22Rv1 (cell line): Measurements from ENCODE around the gene MFSD6L.

Source experiments
- H3K27ac ChIP-seq: fragments of 450-650 bp; 2 replicates; pipeline ENCODE4 v1.5.1; 2017
- ZFX ChIP-seq: fragments of 450-650 bp; IDR thresholded peaks from 2 replicates; pipeline ENCODE4 v1.6.1; 2017; ENCODE audit warnings: antibody characterized with exemption, borderline replicate concordance
- TF ChIP-seq, protein P1 (sequence below): fragments of 450-650 bp; IDR thresholded peaks from 2 replicates; pipeline ENCODE4 v1.5.1; 2017; ENCODE audit warnings: mild to moderate bottlenecking

The MFSD6L gene

GRCh38 chr17:8823279-8823678 is 24.1 kb upstream of the MFSD6L start:
- TF ChIP-seq ZFX, result no peak
- TF ChIP-seq, protein P1, sequence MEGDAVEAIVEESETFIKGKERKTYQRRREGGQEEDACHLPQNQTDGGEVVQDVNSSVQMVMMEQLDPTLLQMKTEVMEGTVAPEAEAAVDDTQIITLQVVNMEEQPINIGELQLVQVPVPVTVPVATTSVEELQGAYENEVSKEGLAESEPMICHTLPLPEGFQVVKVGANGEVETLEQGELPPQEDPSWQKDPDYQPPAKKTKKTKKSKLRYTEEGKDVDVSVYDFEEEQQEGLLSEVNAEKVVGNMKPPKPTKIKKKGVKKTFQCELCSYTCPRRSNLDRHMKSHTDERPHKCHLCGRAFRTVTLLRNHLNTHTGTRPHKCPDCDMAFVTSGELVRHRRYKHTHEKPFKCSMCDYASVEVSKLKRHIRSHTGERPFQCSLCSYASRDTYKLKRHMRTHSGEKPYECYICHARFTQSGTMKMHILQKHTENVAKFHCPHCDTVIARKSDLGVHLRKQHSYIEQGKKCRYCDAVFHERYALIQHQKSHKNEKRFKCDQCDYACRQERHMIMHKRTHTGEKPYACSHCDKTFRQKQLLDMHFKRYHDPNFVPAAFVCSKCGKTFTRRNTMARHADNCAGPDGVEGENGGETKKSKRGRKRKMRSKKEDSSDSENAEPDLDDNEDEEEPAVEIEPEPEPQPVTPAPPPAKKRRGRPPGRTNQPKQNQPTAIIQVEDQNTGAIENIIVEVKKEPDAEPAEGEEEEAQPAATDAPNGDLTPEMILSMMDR, result no peak

DNA sequence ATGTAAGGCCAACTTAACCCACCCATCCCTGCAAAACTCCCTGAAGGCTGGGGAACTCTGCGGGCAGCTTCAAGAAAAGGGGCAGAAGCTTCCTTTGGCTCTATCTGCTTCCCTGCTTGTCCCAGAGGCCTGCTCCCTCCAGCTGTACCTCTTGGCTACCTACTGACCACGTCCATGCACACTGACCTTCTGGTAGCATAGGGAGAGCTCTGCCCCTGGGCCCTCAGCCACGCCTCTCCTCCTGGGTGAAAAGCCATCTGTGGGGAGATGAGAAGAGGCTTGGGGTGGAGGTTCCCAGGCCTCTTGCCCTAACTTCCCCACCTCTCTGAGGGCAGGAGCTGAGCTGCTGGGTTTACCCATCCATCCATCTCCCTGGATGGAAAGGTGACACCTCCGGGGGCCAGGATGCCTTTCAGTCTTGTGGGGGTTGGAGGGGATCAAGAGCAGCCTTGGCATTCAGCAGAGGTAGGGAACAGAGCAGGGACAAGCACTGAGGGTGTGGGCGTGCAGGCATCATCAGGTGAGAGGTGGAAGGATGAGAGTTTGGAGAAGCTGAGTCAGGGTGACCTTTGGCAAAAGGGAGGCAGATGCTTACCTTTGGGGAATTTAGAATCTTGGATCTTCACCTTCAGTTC is 23.4 kb upstream of the MFSD6L start:
- H3K27ac ChIP-seq, result no peak overlapping the region
- TF ChIP-seq, protein P1, result no peak
- TF ChIP-seq ZFX, result no peak

More at GRCh38 chr17:8823279-8823678, 24.1 kb upstream of the MFSD6L start:
- H3K27ac ChIP-seq, result no peak overlapping the region

DNA sequence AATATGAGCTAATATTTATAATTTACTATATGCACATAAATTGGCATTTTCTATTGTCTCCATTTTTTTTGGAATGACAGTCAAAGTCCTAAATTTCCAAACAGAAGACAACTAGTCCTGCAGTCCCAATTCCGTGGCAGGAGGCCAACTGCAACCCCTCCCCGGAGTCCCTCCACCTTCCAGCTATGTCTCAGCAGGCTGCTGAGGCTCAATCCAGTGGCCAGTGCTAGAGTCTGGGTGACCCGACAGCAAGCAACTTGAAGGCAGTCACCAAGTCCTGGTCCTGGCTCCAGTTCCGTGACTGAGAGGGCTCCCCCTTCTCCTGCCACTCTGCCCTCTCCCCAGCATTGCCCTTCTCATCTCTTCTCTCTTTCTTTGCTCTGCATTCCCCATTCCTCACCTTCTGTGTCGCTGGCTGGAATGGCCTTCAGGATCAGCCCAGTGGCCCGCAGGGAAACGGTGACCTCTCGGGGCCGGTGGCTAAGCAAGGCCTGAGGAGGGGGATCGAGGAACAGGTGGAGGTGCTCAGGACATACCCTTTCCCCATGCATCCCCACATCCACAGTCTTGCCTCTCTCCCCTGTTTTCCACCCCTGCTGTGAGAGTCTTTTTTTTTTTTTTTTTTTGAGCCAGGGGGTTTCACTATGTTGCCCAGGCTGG is 22.4 kb upstream of the MFSD6L start:
- H3K27ac ChIP-seq, result no peak overlapping the region
- TF ChIP-seq, protein P1, result no peak
- TF ChIP-seq ZFX, result no peak

- H3K27ac ChIP-seq, result no peak overlapping the region
- TF ChIP-seq ZFX, result no peak
- TF ChIP-seq, protein P1, result no peak
Measured at GRCh38 chr17:8820311-8821010, 21.3 kb upstream of the MFSD6L start.

DNA sequence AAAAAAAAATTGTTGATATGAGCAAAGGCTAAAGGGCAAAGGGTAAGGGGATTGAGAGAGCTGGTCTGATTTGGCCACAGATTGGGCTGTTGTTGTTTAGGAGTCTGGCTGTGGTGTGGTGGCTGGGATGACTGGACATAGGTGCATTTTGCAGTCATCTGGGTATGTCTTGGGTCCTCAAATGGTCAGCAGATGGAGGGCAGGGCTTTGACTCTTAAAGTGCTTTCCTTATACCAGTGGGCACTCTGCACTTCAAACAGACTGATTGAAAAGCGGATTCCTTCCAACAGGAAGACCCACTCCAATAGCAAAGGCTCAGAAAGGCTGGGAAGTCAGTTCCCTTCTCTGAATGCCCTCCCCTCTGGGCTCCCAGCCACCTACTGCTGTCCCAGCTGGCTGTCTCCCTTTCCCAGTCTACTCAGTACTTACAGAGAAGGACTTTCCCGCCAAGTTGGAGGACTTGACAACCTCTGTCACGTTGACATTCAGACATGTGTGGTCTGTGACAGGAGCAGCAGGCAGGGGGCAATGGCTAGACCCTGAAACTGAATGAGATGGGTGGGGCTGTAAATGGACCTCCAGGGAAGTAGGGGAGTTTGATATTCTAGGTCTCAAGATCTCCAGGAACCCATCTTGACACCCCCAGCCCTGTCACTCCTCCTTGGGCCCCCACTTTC is 19.6 kb upstream of the MFSD6L start:
- TF ChIP-seq, protein P1, result no peak
- TF ChIP-seq ZFX, result no peak
- no peak overlapping the region for H3K27ac ChIP-seq

GRCh38 chr17:8818047-8818446 is 18.9 kb upstream of the MFSD6L start:
- no peak overlapping the region for H3K27ac ChIP-seq
- TF ChIP-seq ZFX, result no peak
- TF ChIP-seq, protein P1, result no peak
